Panc1 (cell line): Measurements from ENCODE around the gene MEX3C. TPM values are rescaled to one million over a fixed set of nuclear protein-coding genes. Genes with fewer than 3 reads are reported as not detected.

Source experiments
- ATAC-seq: fragments of 200-7000 bp; cut with Tn5 transposase; 2 replicates; pipeline ENCODE4 v1.9.1; 2020; ENCODE audit warnings: mild to moderate bottlenecking, moderate library complexity
- BruUV-seq: library from RNA; stranded (reverse); fragments of 400-500 nt; replicated peaks from 2 replicates; lab custom pipeline; 2021; lab: Mats Ljungman, UMichigan
- CTCF ChIA-PET: fragments of 300-600 bp; sonication (Branson Sonifier 250); formaldehyde crosslinking; loops from one replicate; lab custom pipeline; 2022; ENCODE audit warnings: antibody characterized with exemption; lab: Charles Lee
- POLR2A ChIA-PET: fragments of 300-600 bp; sonication (Branson Sonifier 250); formaldehyde crosslinking; loops from one replicate; lab custom pipeline; 2022; ENCODE audit warnings: antibody characterized with exemption; lab: Charles Lee
- DNase-seq: peaks from one replicate; pipeline ENCODE4 v3.0.0-alpha.2; 2010; ENCODE audit warnings: low read depth, low spot score
- H3K27ac ChIP-seq: 2 replicates; pipeline ENCODE4 v1.5.1; 2011; ENCODE audit warnings: mild to moderate bottlenecking, low read length, inconsistent platforms
- H3K27me3 ChIP-seq: fragments of 200-500 bp; sonication (Bioruptor generic); 2 replicates; pipeline ENCODE4 v1.6.0; 2014; ENCODE audit warnings: low read length, inconsistent platforms; ENCODE audit not compliant: control insufficient read depth, insufficient read depth
- H3K36me3 ChIP-seq: fragments of 200-500 bp; sonication (Bioruptor generic); 2 replicates; pipeline ENCODE4 v1.5.1; 2014; ENCODE audit warnings: inconsistent platforms, mild to moderate bottlenecking, low read length, moderate library complexity; ENCODE audit not compliant: control insufficient read depth, insufficient read depth
- H3K4me1 ChIP-seq: 2 replicates; pipeline ENCODE4 v1.5.1; 2011; ENCODE audit warnings: inconsistent platforms, mild to moderate bottlenecking, low read length, moderate library complexity; ENCODE audit not compliant: control insufficient read depth, insufficient read depth
- H3K4me3 ChIP-seq, 2 experiments: 2 replicates each; pipeline ENCODE4 v1.5.1; 2011 to 2012; ENCODE audit warnings: low read depth in 2 of 2, low read length in 2 of 2, mild to moderate bottlenecking in 2 of 2, inconsistent platforms in 1 of 2, moderate library complexity in 1 of 2
- H3K9me3 ChIP-seq: fragments of 200-500 bp; sonication (Bioruptor generic); 2 replicates; pipeline ENCODE4 v1.5.1; 2014; ENCODE audit warnings: low read depth, mild to moderate bottlenecking, inconsistent platforms, low read length, moderate library complexity; ENCODE audit not compliant: control insufficient read depth, insufficient read depth
- POLR2AphosphoS5 ChIP-seq: IDR thresholded peaks from 2 replicates; pipeline ENCODE4 v1.6.1; 2012; ENCODE audit warnings: mild to moderate bottlenecking, low read depth, low read length, moderate library complexity
- SIN3A ChIP-seq: IDR thresholded peaks from 2 replicates; pipeline ENCODE4 v1.6.1; 2012; ENCODE audit warnings: low read depth, mild to moderate bottlenecking, low read length, moderate library complexity, borderline replicate concordance; ENCODE audit not compliant: insufficient read depth
- TCF7L2 ChIP-seq: IDR thresholded peaks from 2 replicates; pipeline ENCODE4 v1.6.1; 2011; ENCODE audit warnings: mild to moderate bottlenecking, low read depth, low read length, inconsistent platforms
- in situ Hi-C: cut with HindIII; loops from 2 replicates; pipeline ENCODE4 v1.10.0; 2016; ENCODE audit warnings: low sequenced_read_pairs, low pct_unique_long_range_greater_than_20kb
- intact Hi-C: fragments of 100-400 bp; cut with micrococcal nuclease; formaldehyde crosslinking; loops from one replicate; pipeline ENCODE4 v1.10.0; 2022; ENCODE audit not compliant: unreplicated experiment
- total RNA-seq: library from RNA; stranded (reverse); gene quantifications from one replicate; pipeline ENCODE4 v1.2.1, GENCODE V29; 2021; ENCODE audit not compliant: unreplicated experiment
- TF ChIP-seq, protein P1 (sequence below), 2 experiments: IDR thresholded peaks; 2 replicates each; pipeline ENCODE4 v1.6.1; 2011 to 2012; ENCODE audit warnings: low read depth in 2 of 2, control low read depth in 1 of 2, low read length in 1 of 2, mild to moderate bottlenecking in 1 of 2, moderate library complexity in 1 of 2; ENCODE audit not compliant: insufficient read depth in 1 of 2
- TF ChIP-seq, protein P2 (sequence below): fragments of 450-650 bp; IDR thresholded peaks from 2 replicates; pipeline ENCODE4 v1.5.1; 2017; ENCODE audit warnings: mild to moderate bottlenecking

Gene MEX3C
- total RNA-seq, 1 experiment from 2014 or later: 29.0 TPM

DNA sequence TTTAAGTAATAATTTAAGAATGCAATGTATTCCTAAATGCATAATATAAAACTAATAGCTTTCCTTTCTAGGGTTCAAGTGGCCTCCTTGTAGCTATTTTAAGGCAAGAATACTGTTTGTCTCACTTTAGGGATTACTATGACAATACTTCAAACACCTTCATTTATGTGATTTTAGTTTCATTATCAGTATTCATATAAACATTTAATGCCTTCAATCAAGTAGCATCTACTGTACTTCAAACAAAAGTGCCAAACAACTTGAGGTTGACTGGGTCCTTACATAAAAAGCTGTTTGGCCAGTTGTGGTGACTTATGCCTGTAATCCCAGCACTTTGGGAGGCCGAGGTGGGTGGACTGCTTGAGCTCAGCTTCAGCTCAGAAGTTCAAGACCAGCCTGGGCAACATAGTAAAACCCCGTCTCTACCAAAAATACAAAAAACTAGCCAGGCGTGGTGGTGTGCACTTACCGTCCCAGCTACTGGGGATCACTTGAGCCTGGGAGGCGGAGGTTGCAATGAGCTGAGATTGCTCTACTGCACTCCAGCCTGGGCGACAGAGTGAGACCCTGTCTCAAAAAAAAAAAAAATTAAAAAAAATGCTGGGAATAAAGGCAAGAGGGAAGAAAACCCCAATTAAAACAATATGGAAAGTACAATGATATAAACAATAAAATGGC lies 9.3 kb downstream of the MEX3C start:
- no peak for TF ChIP-seq POLR2AphosphoS5
- TF ChIP-seq, protein P1, sequence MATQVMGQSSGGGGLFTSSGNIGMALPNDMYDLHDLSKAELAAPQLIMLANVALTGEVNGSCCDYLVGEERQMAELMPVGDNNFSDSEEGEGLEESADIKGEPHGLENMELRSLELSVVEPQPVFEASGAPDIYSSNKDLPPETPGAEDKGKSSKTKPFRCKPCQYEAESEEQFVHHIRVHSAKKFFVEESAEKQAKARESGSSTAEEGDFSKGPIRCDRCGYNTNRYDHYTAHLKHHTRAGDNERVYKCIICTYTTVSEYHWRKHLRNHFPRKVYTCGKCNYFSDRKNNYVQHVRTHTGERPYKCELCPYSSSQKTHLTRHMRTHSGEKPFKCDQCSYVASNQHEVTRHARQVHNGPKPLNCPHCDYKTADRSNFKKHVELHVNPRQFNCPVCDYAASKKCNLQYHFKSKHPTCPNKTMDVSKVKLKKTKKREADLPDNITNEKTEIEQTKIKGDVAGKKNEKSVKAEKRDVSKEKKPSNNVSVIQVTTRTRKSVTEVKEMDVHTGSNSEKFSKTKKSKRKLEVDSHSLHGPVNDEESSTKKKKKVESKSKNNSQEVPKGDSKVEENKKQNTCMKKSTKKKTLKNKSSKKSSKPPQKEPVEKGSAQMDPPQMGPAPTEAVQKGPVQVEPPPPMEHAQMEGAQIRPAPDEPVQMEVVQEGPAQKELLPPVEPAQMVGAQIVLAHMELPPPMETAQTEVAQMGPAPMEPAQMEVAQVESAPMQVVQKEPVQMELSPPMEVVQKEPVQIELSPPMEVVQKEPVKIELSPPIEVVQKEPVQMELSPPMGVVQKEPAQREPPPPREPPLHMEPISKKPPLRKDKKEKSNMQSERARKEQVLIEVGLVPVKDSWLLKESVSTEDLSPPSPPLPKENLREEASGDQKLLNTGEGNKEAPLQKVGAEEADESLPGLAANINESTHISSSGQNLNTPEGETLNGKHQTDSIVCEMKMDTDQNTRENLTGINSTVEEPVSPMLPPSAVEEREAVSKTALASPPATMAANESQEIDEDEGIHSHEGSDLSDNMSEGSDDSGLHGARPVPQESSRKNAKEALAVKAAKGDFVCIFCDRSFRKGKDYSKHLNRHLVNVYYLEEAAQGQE (IDR thresholded peaks at IDR 0.05; ENCODE audit: insufficient read depth in 1 of 2, low read depth in 2 of 2, low read length in 1 of 2): no peak
- TF ChIP-seq SIN3A: no peak
- TF ChIP-seq, protein P2, sequence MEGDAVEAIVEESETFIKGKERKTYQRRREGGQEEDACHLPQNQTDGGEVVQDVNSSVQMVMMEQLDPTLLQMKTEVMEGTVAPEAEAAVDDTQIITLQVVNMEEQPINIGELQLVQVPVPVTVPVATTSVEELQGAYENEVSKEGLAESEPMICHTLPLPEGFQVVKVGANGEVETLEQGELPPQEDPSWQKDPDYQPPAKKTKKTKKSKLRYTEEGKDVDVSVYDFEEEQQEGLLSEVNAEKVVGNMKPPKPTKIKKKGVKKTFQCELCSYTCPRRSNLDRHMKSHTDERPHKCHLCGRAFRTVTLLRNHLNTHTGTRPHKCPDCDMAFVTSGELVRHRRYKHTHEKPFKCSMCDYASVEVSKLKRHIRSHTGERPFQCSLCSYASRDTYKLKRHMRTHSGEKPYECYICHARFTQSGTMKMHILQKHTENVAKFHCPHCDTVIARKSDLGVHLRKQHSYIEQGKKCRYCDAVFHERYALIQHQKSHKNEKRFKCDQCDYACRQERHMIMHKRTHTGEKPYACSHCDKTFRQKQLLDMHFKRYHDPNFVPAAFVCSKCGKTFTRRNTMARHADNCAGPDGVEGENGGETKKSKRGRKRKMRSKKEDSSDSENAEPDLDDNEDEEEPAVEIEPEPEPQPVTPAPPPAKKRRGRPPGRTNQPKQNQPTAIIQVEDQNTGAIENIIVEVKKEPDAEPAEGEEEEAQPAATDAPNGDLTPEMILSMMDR: no peak
- TF ChIP-seq TCF7L2: no peak
- no peak for ATAC-seq
- Histone ChIP-seq H3K36me3 (no peaks in the 10 kb centered on the region), H3K4me1 (peaks cover 3% of the 10 kb centered on the region), H3K9me3 (no peaks in the 10 kb centered on the region), H3K27ac (no peak overlapping the region), H3K27me3 (no peaks in the 10 kb centered on the region), H3K4me3 (no peak overlapping the region)
- DNase-seq: no peak
- BruUV-seq: no TSS peak
- ChIA-PET POLR2A (no interaction called here), CTCF (no interaction called here)
- intact Hi-C loops: no loop called here
- in situ Hi-C loops: no loop called here

DNA sequence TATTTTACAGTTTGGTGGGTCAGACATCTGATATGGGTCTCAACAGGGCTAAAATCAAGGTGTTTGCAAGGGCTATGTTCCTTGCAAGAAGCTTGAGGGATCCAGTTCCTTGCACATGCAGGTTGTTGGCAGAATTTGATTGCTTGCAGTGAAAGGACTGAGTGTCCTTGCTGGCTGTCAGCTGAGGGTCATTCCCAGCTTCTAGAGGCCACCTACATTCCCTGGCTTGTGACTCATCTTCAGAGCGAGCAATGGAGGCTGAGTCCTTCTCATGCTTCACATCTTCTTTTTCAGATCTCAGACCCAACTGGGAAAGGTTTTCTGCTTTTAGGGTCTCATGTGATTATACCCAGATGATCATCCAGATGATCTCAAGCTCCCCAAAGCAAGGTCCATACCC lies 12.4 kb downstream of the MEX3C start:
- Histone ChIP-seq H3K4me3 (no peak overlapping the region), H3K9me3 (no peaks in the 10 kb centered on the region), H3K27me3 (no peaks in the 10 kb centered on the region), H3K27ac (no peak overlapping the region), H3K36me3 (no peaks in the 10 kb centered on the region), H3K4me1 (peaks cover 3% of the 10 kb centered on the region)
- intact Hi-C loops (no loop called here), in situ Hi-C loops (no loop called here)
- BruUV-seq: no TSS peak
- DNase-seq: no peak
- ChIA-PET POLR2A (no interaction called here), CTCF (no interaction called here)
- ATAC-seq: no peak
- TF ChIP-seq TCF7L2: no peak
- no peak for TF ChIP-seq POLR2AphosphoS5
- TF ChIP-seq, protein P1 (IDR thresholded peaks at IDR 0.05; ENCODE audit: insufficient read depth in 1 of 2, low read depth in 2 of 2, low read length in 1 of 2): no peak
- TF ChIP-seq, protein P2: no peak
- no peak for TF ChIP-seq SIN3A
